ENCODE measurements around the gene PLA2R1.

PLA2R1 gene

GRCh38 chr2:159953136-159953823, 109.1 kb downstream of the PLA2R1 start:
- DNase-seq (ENCODE audit: low spot score), result no peak
- no peak for TF ChIP-seq CTCF (IDR thresholded peaks at IDR 0.05; ENCODE audit: borderline replicate concordance, control extremely low read depth, extremely low read depth, insufficient read depth, missing control alignments)
- in situ Hi-C loops (cut with MboI; ENCODE audit: low sequenced_read_pairs, unreplicated experiment), result no loop called here

- no peak for DNase-seq (ENCODE audit: low spot score)
- TF ChIP-seq CTCF (IDR thresholded peaks at IDR 0.05; ENCODE audit: borderline replicate concordance, control extremely low read depth, extremely low read depth, insufficient read depth, missing control alignments), result no peak
- in situ Hi-C loops (cut with MboI; ENCODE audit: low sequenced_read_pairs, unreplicated experiment), result no loop called here
Measured at GRCh38 chr2:159946326-159946999, 116.0 kb downstream of the PLA2R1 start.

- no peak for TF ChIP-seq CTCF (IDR thresholded peaks at IDR 0.05; ENCODE audit: borderline replicate concordance, control extremely low read depth, extremely low read depth, insufficient read depth, missing control alignments)
- no peak for DNase-seq (ENCODE audit: low spot score)
- in situ Hi-C loops (cut with MboI; ENCODE audit: low sequenced_read_pairs, unreplicated experiment), result no loop called here
Measured at GRCh38 chr2:159944874-159945273, 117.5 kb downstream of the PLA2R1 start.

- TF ChIP-seq CTCF (IDR thresholded peaks at IDR 0.05; ENCODE audit: borderline replicate concordance, control extremely low read depth, extremely low read depth, insufficient read depth, missing control alignments), result no peak
- no peak for DNase-seq (ENCODE audit: low spot score)
- in situ Hi-C loops (cut with MboI; ENCODE audit: low sequenced_read_pairs, unreplicated experiment), result no loop called here
Measured at GRCh38 chr2:159942146-159942545, 120.3 kb downstream of the PLA2R1 start.

GRCh38 chr2:159941729-159942128, 120.7 kb downstream of the PLA2R1 start:
- in situ Hi-C loops (cut with MboI; ENCODE audit: low sequenced_read_pairs, unreplicated experiment), result no loop called here
- TF ChIP-seq CTCF (IDR thresholded peaks at IDR 0.05; ENCODE audit: borderline replicate concordance, control extremely low read depth, extremely low read depth, insufficient read depth, missing control alignments), result no peak
- no peak for DNase-seq (ENCODE audit: low spot score)

- DNase-seq (ENCODE audit: low spot score), result peak; percentile 58
- peak; percentile 55 for TF ChIP-seq CTCF (IDR thresholded peaks at IDR 0.05; ENCODE audit: borderline replicate concordance, control extremely low read depth, extremely low read depth, insufficient read depth, missing control alignments)
- in situ Hi-C loops (cut with MboI; ENCODE audit: low sequenced_read_pairs, unreplicated experiment), result no loop called here
Measured at GRCh38 chr2:159939946-159940345, 122.5 kb downstream of the PLA2R1 start.
